Astrocyte (in vitro differentiated cells and primary cell): ENCODE results near the gene TFB1M. TPM values are rescaled to one million over a fixed set of nuclear protein-coding genes. Genes with fewer than 3 reads are reported as not detected.

ENCODE experiments used
- DNase-seq: peaks from one replicate; pipeline ENCODE4 v3.0.0-alpha.2; 2010; ENCODE audit warnings: low read depth
- FAIRE-seq: peaks from 2 replicates; lab custom pipeline; 2011; peaks lifted over from hg19 to GRCh38; lab: Jason Lieb, UNC
- H2AFZ ChIP-seq: 2 replicates; pipeline ENCODE4 v1.6.0; 2012; ENCODE audit warnings: low read depth, low read length, inconsistent platforms
- H3K27ac ChIP-seq: 2 replicates; pipeline ENCODE4 v1.5.1; 2011; ENCODE audit warnings: low read depth, low read length, inconsistent platforms
- H3K27me3 ChIP-seq: 2 replicates; pipeline ENCODE4 v1.6.0; 2011; ENCODE audit warnings: low read length, inconsistent platforms; ENCODE audit not compliant: insufficient read depth
- H3K36me3 ChIP-seq: 2 replicates; pipeline ENCODE4 v1.5.1; 2011; ENCODE audit warnings: low read length, inconsistent platforms; ENCODE audit not compliant: insufficient read depth
- H3K4me1 ChIP-seq: 2 replicates; pipeline ENCODE4 v1.5.1; 2011; ENCODE audit warnings: low read length, inconsistent platforms; ENCODE audit not compliant: insufficient read depth
- H3K4me2 ChIP-seq: 2 replicates; pipeline ENCODE4 v1.6.0; 2012; ENCODE audit warnings: low read length, inconsistent platforms
- H3K4me3 ChIP-seq: 2 replicates; pipeline ENCODE4 v1.5.1; 2011; ENCODE audit warnings: low read depth, mild to moderate bottlenecking, low read length, inconsistent platforms; ENCODE audit not compliant: insufficient read depth
- H3K79me2 ChIP-seq: 2 replicates; pipeline ENCODE4 v1.6.0; 2012; ENCODE audit warnings: mild to moderate bottlenecking, low read length, inconsistent platforms; ENCODE audit not compliant: insufficient read depth
- H3K9ac ChIP-seq: 2 replicates; pipeline ENCODE4 v1.6.0; 2012; ENCODE audit warnings: mild to moderate bottlenecking, low read length, inconsistent platforms
- H3K9me3 ChIP-seq: 2 replicates; pipeline ENCODE4 v1.5.1; 2012; ENCODE audit warnings: low read depth, mild to moderate bottlenecking, low read length, inconsistent platforms; ENCODE audit not compliant: insufficient read depth
- H4K20me1 ChIP-seq: 2 replicates; pipeline ENCODE4 v1.6.0; 2012; ENCODE audit warnings: low read length, inconsistent platforms; ENCODE audit not compliant: insufficient read depth
- H3K27ac Mint-ChIP-seq: one replicate; pipeline ENCODE4 v1.8.0; 2021; ENCODE audit warnings: mild to moderate bottlenecking, mixed read lengths; ENCODE audit not compliant: unreplicated experiment
- H3K27me3 Mint-ChIP-seq: one replicate; pipeline ENCODE4 v1.8.0; 2021; ENCODE audit warnings: low read depth, mixed read lengths; ENCODE audit not compliant: unreplicated experiment
- H3K36me3 Mint-ChIP-seq: one replicate; pipeline ENCODE4 v1.8.0; 2021; ENCODE audit warnings: low read depth, mixed read lengths; ENCODE audit not compliant: unreplicated experiment
- H3K4me1 Mint-ChIP-seq: one replicate; pipeline ENCODE4 v1.8.0; 2021; ENCODE audit warnings: low read depth, mixed read lengths; ENCODE audit not compliant: unreplicated experiment
- H3K4me3 Mint-ChIP-seq: one replicate; pipeline ENCODE4 v1.8.0; 2021; ENCODE audit warnings: mild to moderate bottlenecking, moderate library complexity, mixed read lengths; ENCODE audit not compliant: unreplicated experiment
- H3K9me3 Mint-ChIP-seq: one replicate; pipeline ENCODE4 v1.8.0; 2021; ENCODE audit warnings: mild to moderate bottlenecking, mixed read lengths; ENCODE audit not compliant: unreplicated experiment
- CTCF ChIP-seq: IDR thresholded peaks from 2 replicates; pipeline ENCODE4 v1.5.1; 2011; ENCODE audit warnings: low read depth, mild to moderate bottlenecking, inconsistent platforms, low read length, moderate library complexity; ENCODE audit not compliant: insufficient read depth
- EZH2 ChIP-seq: IDR thresholded peaks from 2 replicates; pipeline ENCODE4 v1.6.1; 2012; ENCODE audit warnings: mild to moderate bottlenecking, low read length, inconsistent platforms; ENCODE audit not compliant: insufficient read depth
- total RNA-seq: library from RNA; stranded (reverse); gene quantifications from 2 replicates; pipeline ENCODE4 v1.2.1, GENCODE V29; 2021

The TFB1M gene
- total RNA-seq, 1 donor from 2014 or later: 24.1 TPM

GRCh38 chr6:155354167-155354566 lies 39.9 kb upstream of the TFB1M start:
- no peaks in the 10 kb centered on the region for H3K9me3 ChIP-seq
- H3K36me3 ChIP-seq: no peaks in the 10 kb centered on the region
- H3K4me3 ChIP-seq: no peak overlapping the region
- TF ChIP-seq EZH2 (no peak), CTCF (no peak)
- no peak for DNase-seq
- H2AFZ ChIP-seq: no peak overlapping the region
- peaks cover 15% of the 10 kb centered on the region for H3K9me3 Mint-ChIP-seq
- no peak overlapping the region for H3K27ac ChIP-seq
- no peaks in the 10 kb centered on the region for H3K79me2 ChIP-seq
- no peak for FAIRE-seq
- H4K20me1 ChIP-seq: no peaks in the 10 kb centered on the region
- H3K27me3 ChIP-seq: no peaks in the 10 kb centered on the region
- H3K27me3 Mint-ChIP-seq: no peaks in the 10 kb centered on the region
- no peak overlapping the region for H3K4me2 ChIP-seq
- no peak overlapping the region for H3K27ac Mint-ChIP-seq
- no peaks in the 10 kb centered on the region for H3K4me1 ChIP-seq
- H3K9ac ChIP-seq: no peak overlapping the region
- H3K36me3 Mint-ChIP-seq: peaks cover 2% of the 10 kb centered on the region
- H3K4me3 Mint-ChIP-seq: no peak overlapping the region
- no peaks in the 10 kb centered on the region for H3K4me1 Mint-ChIP-seq

- Histone ChIP-seq H3K4me3 (no peak overlapping the region), H3K27me3 (no peaks in the 10 kb centered on the region), H3K36me3 (no peaks in the 10 kb centered on the region), H3K9ac (no peak overlapping the region), H3K4me1 (no peaks in the 10 kb centered on the region), H3K79me2 (no peaks in the 10 kb centered on the region), H2AFZ (no peak overlapping the region), H3K9me3 (no peaks in the 10 kb centered on the region), H4K20me1 (no peaks in the 10 kb centered on the region), H3K4me2 (no peak overlapping the region), H3K27ac (no peak overlapping the region)
- DNase-seq: peak; percentile 65
- Mint-ChIP-seq H3K9me3 (peaks cover 20% of the 10 kb centered on the region), H3K4me1 (no peaks in the 10 kb centered on the region), H3K36me3 (peaks cover 4% of the 10 kb centered on the region), H3K27ac (no peak overlapping the region), H3K27me3 (no peaks in the 10 kb centered on the region), H3K4me3 (no peak overlapping the region)
- FAIRE-seq: no peak
- TF ChIP-seq EZH2 (no peak), CTCF (no peak)
Measured at GRCh38 chr6:155352811-155353210, 38.5 kb upstream of the TFB1M start.

GRCh38 chr6:155352130-155352420 lies 37.8 kb upstream of the TFB1M start:
- Mint-ChIP-seq H3K4me3 (no peak overlapping the region), H3K27ac (no peak overlapping the region), H3K4me1 (no peaks in the 10 kb centered on the region), H3K36me3 (peaks cover 4% of the 10 kb centered on the region), H3K27me3 (no peaks in the 10 kb centered on the region), H3K9me3 (peaks cover 26% of the 10 kb centered on the region)
- Histone ChIP-seq H3K79me2 (no peaks in the 10 kb centered on the region), H3K9me3 (no peaks in the 10 kb centered on the region), H4K20me1 (no peaks in the 10 kb centered on the region), H3K4me2 (no peak overlapping the region), H2AFZ (no peak overlapping the region), H3K27ac (no peak overlapping the region), H3K27me3 (no peaks in the 10 kb centered on the region), H3K4me1 (no peaks in the 10 kb centered on the region), H3K4me3 (no peak overlapping the region), H3K9ac (no peak overlapping the region), H3K36me3 (no peaks in the 10 kb centered on the region)
- DNase-seq (no peak), FAIRE-seq (no peak)
- TF ChIP-seq CTCF (no peak), EZH2 (no peak)
